ENCODE data around the gene SYK. TPM values are rescaled to one million over a fixed set of nuclear protein-coding genes. Genes with fewer than 3 reads are reported as not detected.

Gene SYK
- total RNA-seq, 1 experiment from 2014 or later = 0.28 TPM

- H3K27ac ChIP-seq (ENCODE audit: low read length) = no peak overlapping the region
- ChIA-PET POLR2A (no interaction called here), CTCF (no interaction called here)
- H3K36me3 ChIP-seq (ENCODE audit: control insufficient read depth, insufficient read depth, low read length) = no peaks in the 10 kb centered on the region
- intact Hi-C loops (cut with micrococcal nuclease; ENCODE audit: unreplicated experiment) = no loop called here
- TF ChIP-seq CTCF (IDR thresholded peaks at IDR 0.05) = no peak
- no peak for TF ChIP-seq TCF7L2 (IDR thresholded peaks at IDR 0.05; ENCODE audit: low read depth, low read length)
- no peak for TF ChIP-seq POLR2AphosphoS5 (IDR thresholded peaks at IDR 0.05; ENCODE audit: low read depth, low read length)
- TF ChIP-seq REST (IDR thresholded peaks at IDR 0.05; ENCODE audit: insufficient read depth in 1 of 2, low read depth in 2 of 2, low read length in 1 of 2) = no peak
- TF ChIP-seq SIN3A (IDR thresholded peaks at IDR 0.05; ENCODE audit: borderline replicate concordance, insufficient read depth, low read depth, low read length) = no peak
- in situ Hi-C loops (cut with HindIII; ENCODE audit: low pct_unique_long_range_greater_than_20kb, low sequenced_read_pairs) = no loop called here
- no TSS peak for BruUV-seq (replicated peaks)
- no peak overlapping the region for H3K4me3 ChIP-seq (ENCODE audit: low read depth in 2 of 2, low read length in 2 of 2)
- H3K4me1 ChIP-seq (ENCODE audit: control insufficient read depth, insufficient read depth, low read length) = no peaks in the 10 kb centered on the region
- no peaks in the 10 kb centered on the region for H3K9me3 ChIP-seq (ENCODE audit: control insufficient read depth, insufficient read depth, low read depth, low read length)
- no peak for ATAC-seq
- H3K27me3 ChIP-seq (ENCODE audit: control insufficient read depth, insufficient read depth, low read length) = no peaks in the 10 kb centered on the region
- DNase-seq (ENCODE audit: low read depth, low spot score) = no peak
Observed at GRCh38 chr9:90795084-90795483, 6.5 kb upstream of the SYK start.

- H3K4me3 ChIP-seq (ENCODE audit: low read depth in 2 of 2, low read length in 2 of 2) = no peak overlapping the region
- H3K9me3 ChIP-seq (ENCODE audit: control insufficient read depth, insufficient read depth, low read depth, low read length) = no peaks in the 10 kb centered on the region
- intact Hi-C loops (cut with micrococcal nuclease; ENCODE audit: unreplicated experiment) = no loop called here
- H3K27me3 ChIP-seq (ENCODE audit: control insufficient read depth, insufficient read depth, low read length) = peaks cover 2% of the 10 kb centered on the region; the same call in 1 of the 2 replicates
- ChIA-PET CTCF (no interaction called here), POLR2A (no interaction called here)
- no TSS peak for BruUV-seq (replicated peaks)
- H3K36me3 ChIP-seq (ENCODE audit: control insufficient read depth, insufficient read depth, low read length) = no peaks in the 10 kb centered on the region
- H3K27ac ChIP-seq (ENCODE audit: low read length) = no peak overlapping the region
- ATAC-seq = no peak
- H3K4me1 ChIP-seq (ENCODE audit: control insufficient read depth, insufficient read depth, low read length) = no peaks in the 10 kb centered on the region
- in situ Hi-C loops (cut with HindIII; ENCODE audit: low pct_unique_long_range_greater_than_20kb, low sequenced_read_pairs) = no loop called here
- DNase-seq (ENCODE audit: low read depth, low spot score) = no peak
- no peak for TF ChIP-seq CTCF (IDR thresholded peaks at IDR 0.05)
- no peak for TF ChIP-seq TCF7L2 (IDR thresholded peaks at IDR 0.05; ENCODE audit: low read depth, low read length)
- no peak for TF ChIP-seq POLR2AphosphoS5 (IDR thresholded peaks at IDR 0.05; ENCODE audit: low read depth, low read length)
- no peak for TF ChIP-seq SIN3A (IDR thresholded peaks at IDR 0.05; ENCODE audit: borderline replicate concordance, insufficient read depth, low read depth, low read length)
- no peak for TF ChIP-seq REST (IDR thresholded peaks at IDR 0.05; ENCODE audit: insufficient read depth in 1 of 2, low read depth in 2 of 2, low read length in 1 of 2)
Observed at GRCh38 chr9:90795871-90796317, 5.7 kb upstream of the SYK start.
